Uterus (tissue), 2 donors: Measurements from ENCODE around the gene NKX1-2.

Experiments used
- CTCF ChIP-seq, 4 experiments: fragments of 200-600 bp in 2 of 4; fragments of 450-650 bp in 2 of 4; sonication (generic) in 2 of 4; IDR thresholded peaks; one replicate each; pipeline ENCODE4 v1.5.1; 2016 to 2019; ENCODE audit warnings: antibody characterized with exemption in 4 of 4, mild to moderate bottlenecking in 2 of 4, moderate library complexity in 1 of 4
- POLR2A ChIP-seq, 2 donors: fragments of 450-650 bp; IDR thresholded peaks; one replicate each; pipeline ENCODE4 v1.6.1; 2016; ENCODE audit warnings: antibody characterized with exemption in 2 of 2, mild to moderate bottlenecking in 1 of 2, moderate library complexity in 1 of 2

GRCh38 chr10:124495725-124496124, 45.9 kb upstream of the NKX1-2 start:
- TF ChIP-seq CTCF (IDR thresholded peaks at IDR 0.05) = no peak
- no peak for TF ChIP-seq POLR2A (IDR thresholded peaks at IDR 0.05)
